HG03432 (cell line): Measurements from ENCODE around the gene PGM1.

Experiments
- ATAC-seq: cut with Tn5 transposase; IDR thresholded peaks from one replicate; pipeline ENCODE4 v1.9.1; 2021; ENCODE audit warnings: mild to moderate bottlenecking, moderate library complexity; ENCODE audit not compliant: unreplicated experiment

PGM1 gene

GRCh38 chr1:63693944-63694571 lies 100.8 kb downstream of the PGM1 start:
- ATAC-seq, result peak; percentile 79

DNA sequence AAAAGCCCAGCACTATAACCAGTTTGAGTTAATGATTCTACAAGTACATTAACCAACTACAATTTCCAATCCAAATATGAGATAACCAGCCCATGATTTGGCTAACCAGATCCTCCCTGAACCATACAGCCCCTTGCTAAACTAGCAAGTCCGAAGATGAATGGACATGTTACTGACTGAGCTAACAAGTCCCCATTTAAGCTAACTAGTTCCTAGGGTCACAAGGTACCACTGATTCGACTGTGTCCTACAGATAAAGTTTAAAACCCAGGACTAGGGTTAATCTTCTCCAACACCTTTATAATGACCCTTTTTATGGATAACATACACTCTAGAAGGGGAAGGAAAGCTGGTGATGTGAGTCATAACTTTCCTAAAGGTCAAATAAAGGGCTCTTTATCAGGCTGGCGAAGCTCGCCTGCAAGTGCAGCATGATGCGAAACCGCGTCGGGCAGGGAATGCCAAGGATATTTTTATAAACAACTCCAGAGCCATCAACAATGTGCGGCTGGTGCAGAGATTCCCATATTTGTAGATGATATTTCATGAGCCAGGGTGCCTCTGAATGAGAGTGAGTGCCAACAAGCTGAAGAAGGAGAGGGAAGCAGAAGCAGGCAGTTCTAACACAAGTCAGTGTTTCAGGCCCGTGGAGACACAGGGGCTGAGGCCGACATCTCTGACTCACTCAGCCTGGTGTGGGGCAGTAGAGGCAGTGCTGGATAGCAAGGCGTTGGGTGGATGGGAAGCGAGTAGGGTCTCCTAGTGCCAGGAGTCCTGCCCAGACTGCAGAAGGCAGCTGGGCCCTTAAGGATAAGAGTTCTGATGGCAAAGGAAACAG lies 105.0 kb downstream of the PGM1 start:
- ATAC-seq, result no peak

DNA sequence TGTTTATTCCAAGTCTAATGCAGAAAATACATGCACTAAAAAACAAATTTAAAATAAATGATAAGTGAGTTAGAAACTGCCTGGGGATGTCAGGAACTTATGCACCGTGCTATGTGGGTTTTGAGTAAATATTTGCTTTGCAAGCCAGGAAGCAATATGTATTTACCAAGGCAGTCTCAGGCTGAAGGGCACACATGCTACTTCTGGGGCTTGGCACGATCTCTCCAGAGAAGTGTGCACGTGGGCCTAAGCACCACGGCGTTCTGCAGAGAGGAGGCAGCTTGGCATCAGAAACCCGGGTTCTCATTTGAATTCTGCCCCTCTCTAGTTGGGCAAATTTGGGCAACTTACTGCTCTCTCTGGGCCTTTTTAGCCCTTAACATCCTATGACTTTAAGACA lies 108.0 kb downstream of the PGM1 start:
- ATAC-seq, result no peak

- ATAC-seq, result no peak
Observed at GRCh38 chr1:63703701-63704107, 110.5 kb downstream of the PGM1 start.

- ATAC-seq, result no peak
Observed at GRCh38 chr1:63704443-63704842, 111.2 kb downstream of the PGM1 start.

- peak; percentile 85 for ATAC-seq
Observed at GRCh38 chr1:63705078-63705477, 111.9 kb downstream of the PGM1 start.

GRCh38 chr1:63709267-63709828 lies 116.1 kb downstream of the PGM1 start:
- no peak for ATAC-seq
